MM.1S (cell line): ENCODE results near the gene LRFN2.

Experiments
- DNase-seq: peaks from one replicate; pipeline ENCODE4 v3.0.0-alpha.2; 2015
- H2AFZ ChIP-seq: fragments of 300-600 bp; sonication (generic); 2 replicates; pipeline ENCODE4 v1.6.0; 2016; ENCODE audit warnings: antibody characterized with exemption, low read length
- H3F3A ChIP-seq: fragments of 300-600 bp; sonication (generic); 2 replicates; pipeline ENCODE4 v1.6.1; 2016; ENCODE audit warnings: mild to moderate bottlenecking, antibody characterized with exemption, low read length, moderate library complexity, mixed read lengths; ENCODE audit not compliant: insufficient read depth
- H3K27ac ChIP-seq: fragments of 300-600 bp; sonication (generic); 2 replicates; pipeline ENCODE4 v1.5.1; 2016; ENCODE audit warnings: mild to moderate bottlenecking, low read length
- H3K27me3 ChIP-seq: fragments of 300-600 bp; sonication (generic); replicated peaks from 2 replicates; pipeline ENCODE4 v1.6.0; 2016; ENCODE audit warnings: low read length; ENCODE audit not compliant: insufficient read depth
- H3K36me3 ChIP-seq: fragments of 300-600 bp; sonication (generic); replicated peaks from 2 replicates; pipeline ENCODE4 v1.6.1; 2016; ENCODE audit warnings: mild to moderate bottlenecking, low read length, mixed read lengths; ENCODE audit not compliant: insufficient read depth
- H3K4me1 ChIP-seq: fragments of 300-600 bp; sonication (generic); 2 replicates; pipeline ENCODE4 v1.6.1; 2016; ENCODE audit warnings: low read length, mixed read lengths
- H3K4me2 ChIP-seq: fragments of 300-600 bp; sonication (generic); 2 replicates; pipeline ENCODE4 v1.6.0; 2016; ENCODE audit warnings: low read depth, low read length
- H3K4me3 ChIP-seq: fragments of 300-600 bp; sonication (generic); 2 replicates; pipeline ENCODE4 v1.5.1; 2016; ENCODE audit warnings: low read length, mixed read lengths
- H3K79me2 ChIP-seq: fragments of 300-600 bp; sonication (generic); 2 replicates; pipeline ENCODE4 v1.6.1; 2016; ENCODE audit warnings: mixed run types, low read length, mixed read lengths
- H3K9ac ChIP-seq: fragments of 300-600 bp; sonication (generic); 2 replicates; pipeline ENCODE4 v1.6.1; 2016; ENCODE audit warnings: low read length, mixed read lengths
- H3K9me2 ChIP-seq: fragments of 300-600 bp; sonication (generic); replicated peaks from 2 replicates; pipeline ENCODE4 v1.6.1; 2016; ENCODE audit warnings: mild to moderate bottlenecking, low read length, mixed read lengths; ENCODE audit not compliant: insufficient read depth
- H3K9me3 ChIP-seq: fragments of 300-600 bp; sonication (generic); replicated peaks from 2 replicates; pipeline ENCODE4 v1.6.1; 2016; ENCODE audit warnings: mild to moderate bottlenecking, low read length, mixed read lengths; ENCODE audit not compliant: insufficient read depth
- H4K20me1 ChIP-seq: fragments of 300-600 bp; sonication (generic); 2 replicates; pipeline ENCODE4 v1.6.1; 2016; ENCODE audit warnings: mild to moderate bottlenecking, low read length, moderate library complexity, mixed read lengths; ENCODE audit not compliant: insufficient read depth
- EZH2 ChIP-seq: fragments of 300-600 bp; sonication (generic); optimal IDR thresholded peaks from 2 replicates; pipeline ENCODE3; 2017; ENCODE audit warnings: low read depth, mild to moderate bottlenecking, antibody characterized with exemption, low read length, mixed read lengths
- EZH2phosphoT487 ChIP-seq: fragments of 300-600 bp; sonication (generic); IDR thresholded peaks from 2 replicates; pipeline ENCODE4 v1.6.1; 2018; ENCODE audit warnings: antibody characterized with exemption, low read length
- TF ChIP-seq, protein P1 (sequence below): fragments of 300-600 bp; sonication (generic); IDR thresholded peaks from 2 replicates; pipeline ENCODE4 v1.5.1; 2016; ENCODE audit warnings: antibody characterized with exemption, low read length, mixed read lengths

Gene LRFN2

DNA sequence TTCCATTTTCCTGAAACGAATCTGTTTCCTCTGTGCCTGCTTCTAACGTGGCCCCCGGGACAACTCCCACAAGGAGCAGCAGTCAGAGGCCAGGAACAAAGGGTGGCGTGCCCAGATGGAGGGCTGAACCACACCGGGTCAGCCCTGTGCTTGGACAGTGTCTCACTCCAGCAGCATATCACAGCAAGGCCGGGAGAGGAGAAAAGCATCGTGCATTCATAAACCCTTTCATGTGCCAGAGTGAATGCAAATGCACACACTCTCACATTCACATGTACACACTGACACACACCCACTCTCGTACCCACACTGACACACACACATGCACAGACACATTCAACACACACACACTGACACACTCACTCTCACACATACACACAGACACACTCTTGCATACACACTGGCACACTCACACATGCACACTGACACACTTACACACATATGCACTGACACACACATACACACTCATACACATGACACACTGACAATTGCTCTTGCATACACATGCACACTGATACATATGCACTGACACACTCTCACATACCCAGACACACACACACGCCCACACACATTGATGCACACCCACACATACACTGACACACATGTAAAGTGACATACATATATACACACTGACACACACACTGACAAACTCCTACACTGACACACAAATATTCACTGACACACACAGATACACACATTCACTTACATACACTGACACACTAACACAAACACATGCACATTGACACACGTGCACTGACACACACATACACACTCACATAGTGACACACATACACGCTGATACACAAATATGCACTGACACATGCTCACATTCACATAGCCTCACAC, 237.0 kb downstream of the LRFN2 start:
- no peak for DNase-seq
- Histone ChIP-seq H3K9ac (no peak overlapping the region), H3K36me3 (no peaks in the 10 kb centered on the region)

DNA sequence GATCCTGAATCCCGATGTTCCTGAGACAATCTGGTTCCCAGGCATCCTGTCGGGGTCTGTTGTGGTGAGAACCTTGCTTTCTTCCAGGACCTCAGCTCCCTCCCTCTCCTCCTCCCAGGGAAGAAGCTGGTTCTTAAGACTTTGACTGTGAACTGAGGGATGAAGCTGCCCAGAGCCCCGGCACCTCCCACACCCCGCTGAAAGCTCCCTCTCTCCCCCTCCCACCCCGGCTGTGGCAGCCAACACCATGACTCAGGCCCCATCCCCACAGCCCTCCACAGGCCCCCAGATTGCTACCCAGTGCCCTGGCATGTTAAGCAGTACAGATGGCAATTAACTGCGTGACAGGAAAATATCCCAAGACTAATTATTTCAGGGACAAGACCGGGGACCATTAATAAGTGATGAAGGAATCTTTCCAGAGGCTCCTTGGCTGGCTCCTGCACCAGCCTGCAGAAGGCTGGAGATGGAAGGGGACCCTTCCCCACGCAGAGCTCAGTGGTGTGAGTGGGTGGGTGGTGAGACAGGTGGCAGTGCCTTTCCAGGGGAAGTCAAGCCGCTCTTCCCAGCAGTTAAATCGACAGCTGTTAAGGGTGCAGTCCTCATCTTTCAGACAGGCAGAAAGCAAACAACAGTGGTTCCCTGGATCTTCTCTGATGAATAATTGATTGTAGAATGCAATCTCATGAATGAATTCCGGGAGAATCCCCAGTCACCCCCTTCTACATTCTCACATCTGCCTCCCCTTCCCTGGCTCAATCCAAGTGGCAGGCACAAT, 237.9 kb downstream of the LRFN2 start:
- no peak overlapping the region for H2AFZ ChIP-seq

More for the DNA sequence above, 237.0 kb downstream of the LRFN2 start:
- no peak overlapping the region for H3K27ac ChIP-seq
- no peaks in the 10 kb centered on the region for H3K27me3 ChIP-seq
- no peaks in the 10 kb centered on the region for H4K20me1 ChIP-seq
- no peaks in the 10 kb centered on the region for H3K79me2 ChIP-seq
- no peak overlapping the region for H2AFZ ChIP-seq
- H3K4me3 ChIP-seq: no peak overlapping the region
- TF ChIP-seq, protein P1, sequence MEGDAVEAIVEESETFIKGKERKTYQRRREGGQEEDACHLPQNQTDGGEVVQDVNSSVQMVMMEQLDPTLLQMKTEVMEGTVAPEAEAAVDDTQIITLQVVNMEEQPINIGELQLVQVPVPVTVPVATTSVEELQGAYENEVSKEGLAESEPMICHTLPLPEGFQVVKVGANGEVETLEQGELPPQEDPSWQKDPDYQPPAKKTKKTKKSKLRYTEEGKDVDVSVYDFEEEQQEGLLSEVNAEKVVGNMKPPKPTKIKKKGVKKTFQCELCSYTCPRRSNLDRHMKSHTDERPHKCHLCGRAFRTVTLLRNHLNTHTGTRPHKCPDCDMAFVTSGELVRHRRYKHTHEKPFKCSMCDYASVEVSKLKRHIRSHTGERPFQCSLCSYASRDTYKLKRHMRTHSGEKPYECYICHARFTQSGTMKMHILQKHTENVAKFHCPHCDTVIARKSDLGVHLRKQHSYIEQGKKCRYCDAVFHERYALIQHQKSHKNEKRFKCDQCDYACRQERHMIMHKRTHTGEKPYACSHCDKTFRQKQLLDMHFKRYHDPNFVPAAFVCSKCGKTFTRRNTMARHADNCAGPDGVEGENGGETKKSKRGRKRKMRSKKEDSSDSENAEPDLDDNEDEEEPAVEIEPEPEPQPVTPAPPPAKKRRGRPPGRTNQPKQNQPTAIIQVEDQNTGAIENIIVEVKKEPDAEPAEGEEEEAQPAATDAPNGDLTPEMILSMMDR: no peak
- TF ChIP-seq EZH2 (no peak), EZH2phosphoT487 (no peak)
- H3K4me1 ChIP-seq: no peaks in the 10 kb centered on the region
- no peaks in the 10 kb centered on the region for H3K9me2 ChIP-seq
- H3K9me3 ChIP-seq: no peaks in the 10 kb centered on the region
- H3K4me2 ChIP-seq: no peak overlapping the region
- no peaks in the 10 kb centered on the region for H3F3A ChIP-seq

DNA sequence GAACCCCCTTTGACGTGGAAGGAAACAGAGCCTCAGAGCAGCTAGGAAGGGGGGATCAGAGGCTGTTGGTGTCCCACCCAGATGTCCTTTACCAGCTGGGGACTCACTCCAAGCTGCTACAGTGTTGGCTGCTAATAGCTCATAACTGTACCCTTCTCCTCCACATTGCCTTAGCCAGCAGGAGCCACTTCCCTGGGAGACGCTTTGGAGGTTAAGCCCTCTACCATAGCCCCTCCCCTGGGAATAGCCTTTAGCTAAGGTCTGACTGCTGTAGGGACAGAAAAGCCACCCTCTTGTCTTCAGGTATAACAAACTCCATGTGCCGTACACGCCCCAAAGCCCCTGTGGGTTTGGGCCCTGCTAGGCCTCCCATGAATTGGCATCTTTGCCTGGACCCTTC, 238.6 kb downstream of the LRFN2 start:
- no peak overlapping the region for H3K27ac ChIP-seq
- H3K36me3 ChIP-seq: no peaks in the 10 kb centered on the region
- H4K20me1 ChIP-seq: no peaks in the 10 kb centered on the region
- H3K4me2 ChIP-seq: no peak overlapping the region
- TF ChIP-seq EZH2phosphoT487: no peak
- no peak for TF ChIP-seq EZH2
- TF ChIP-seq, protein P1: no peak
- H3K79me2 ChIP-seq: no peaks in the 10 kb centered on the region
- no peak overlapping the region for H3K9ac ChIP-seq
- no peaks in the 10 kb centered on the region for H3F3A ChIP-seq
- no peaks in the 10 kb centered on the region for H3K4me1 ChIP-seq
- H3K9me2 ChIP-seq: no peaks in the 10 kb centered on the region
- no peak overlapping the region for H2AFZ ChIP-seq
- DNase-seq: no peak
- no peak overlapping the region for H3K4me3 ChIP-seq
- H3K27me3 ChIP-seq: no peaks in the 10 kb centered on the region
- no peaks in the 10 kb centered on the region for H3K9me3 ChIP-seq

More for the DNA sequence above, 237.9 kb downstream of the LRFN2 start:
- TF ChIP-seq EZH2phosphoT487: no peak
- no peak for TF ChIP-seq EZH2
- TF ChIP-seq, protein P1: no peak
- H3K4me3 ChIP-seq: no peak overlapping the region
- H3K9ac ChIP-seq: no peak overlapping the region
- H3K27ac ChIP-seq: no peak overlapping the region
- H3F3A ChIP-seq: no peaks in the 10 kb centered on the region
- no peaks in the 10 kb centered on the region for H3K9me3 ChIP-seq
- no peaks in the 10 kb centered on the region for H3K79me2 ChIP-seq
- H4K20me1 ChIP-seq: no peaks in the 10 kb centered on the region
- H3K27me3 ChIP-seq: no peaks in the 10 kb centered on the region
- H3K36me3 ChIP-seq: no peaks in the 10 kb centered on the region
- no peak overlapping the region for H3K4me2 ChIP-seq
- H3K4me1 ChIP-seq: no peaks in the 10 kb centered on the region
- no peak for DNase-seq
- no peaks in the 10 kb centered on the region for H3K9me2 ChIP-seq
